SW480 (cell line): ENCODE data around the gene SEMA4F.
A peak's percentile ranks its signal among the peaks of the same experiment; 100 is the strongest.
"Not testable (repeated sequence)": the region's sequence is repeated elsewhere in the genome, so short reads cannot be mapped to it uniquely, and the experiment has no call there.

ENCODE experiments used
- DNase-seq: peaks from one replicate; pipeline ENCODE4 v3.0.0-alpha.2; 2016; ENCODE audit warnings: low spot score

The SEMA4F gene

GRCh38 chr2:74653985-74654882 is at the start of gene SEMA4F:
Gene SEMA4F (plus strand): TSS chr2:74654247. CDS start chr2:74654377, 130 bp downstream.
- peak; percentile 98 for DNase-seq

DNA sequence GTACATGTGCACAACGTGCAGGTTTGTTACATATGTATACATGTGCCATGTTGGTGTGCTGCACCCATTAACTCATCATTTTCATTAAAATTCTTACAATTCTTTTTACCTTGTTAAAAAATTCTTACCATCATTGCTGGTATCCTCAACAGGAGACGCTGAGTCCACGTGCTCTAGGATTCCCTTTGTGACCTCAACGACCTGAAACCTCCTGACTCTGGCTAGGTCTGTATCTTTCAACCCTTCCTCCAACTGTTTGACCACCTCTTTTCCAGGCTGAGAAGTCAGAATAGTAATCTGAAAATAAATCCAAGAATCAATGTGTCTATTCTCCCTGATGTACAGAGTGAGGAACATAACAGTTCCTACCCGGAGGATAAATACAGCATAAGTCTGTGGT is 47.1 kb upstream of the SEMA4F start:
- DNase-seq: no peak

DNA sequence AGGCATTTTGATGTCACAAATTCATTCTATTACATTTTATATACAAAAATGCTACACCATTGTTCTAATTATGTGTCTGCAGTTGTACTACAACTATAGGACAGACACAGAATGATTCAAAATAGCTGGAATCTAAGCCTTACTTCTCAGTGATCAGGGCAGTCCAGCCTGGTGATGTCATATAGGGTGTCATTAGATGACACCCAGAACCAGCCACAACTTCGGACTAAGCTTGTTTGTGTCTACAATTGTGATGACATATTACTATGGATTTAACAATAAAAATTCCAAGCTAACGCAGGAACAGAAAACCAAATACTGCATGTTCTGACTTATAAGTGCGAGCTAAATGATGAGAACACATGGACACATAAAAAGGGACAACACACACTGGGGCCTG is 36.9 kb upstream of the SEMA4F start:
- no peak for DNase-seq

DNA sequence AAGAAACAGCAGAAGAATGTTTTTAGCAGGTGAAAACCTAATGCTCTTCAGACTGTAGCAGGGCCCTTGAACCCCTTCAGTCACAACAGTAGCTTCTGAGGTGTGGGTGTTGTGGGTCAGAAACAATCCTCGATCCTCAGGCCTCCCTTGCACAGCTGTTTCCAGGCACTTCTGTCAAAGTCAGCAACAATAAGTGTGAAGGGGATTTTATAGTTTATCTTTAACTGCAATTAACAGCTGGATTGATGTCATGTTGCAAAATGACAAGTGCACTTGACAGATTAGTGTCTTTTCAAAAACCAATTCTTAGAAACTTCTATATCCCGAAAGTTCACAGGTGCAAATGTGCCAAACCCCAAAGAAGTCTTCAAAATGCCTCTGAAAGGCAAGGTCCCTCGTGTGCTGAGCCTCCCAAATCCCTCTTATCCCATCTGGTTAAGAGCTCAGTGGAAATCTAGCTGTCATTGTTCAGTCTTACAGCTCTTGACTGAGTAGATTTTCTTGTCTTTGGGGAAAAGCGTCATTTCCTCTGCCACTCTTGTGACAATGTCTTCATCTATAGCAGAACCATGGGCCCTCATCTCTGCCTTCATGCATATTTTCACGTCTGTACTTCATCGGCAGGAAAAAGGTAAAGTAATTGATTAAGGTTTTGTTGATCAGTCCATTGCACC is 35.5 kb upstream of the SEMA4F start:
- no peak for DNase-seq

DNA sequence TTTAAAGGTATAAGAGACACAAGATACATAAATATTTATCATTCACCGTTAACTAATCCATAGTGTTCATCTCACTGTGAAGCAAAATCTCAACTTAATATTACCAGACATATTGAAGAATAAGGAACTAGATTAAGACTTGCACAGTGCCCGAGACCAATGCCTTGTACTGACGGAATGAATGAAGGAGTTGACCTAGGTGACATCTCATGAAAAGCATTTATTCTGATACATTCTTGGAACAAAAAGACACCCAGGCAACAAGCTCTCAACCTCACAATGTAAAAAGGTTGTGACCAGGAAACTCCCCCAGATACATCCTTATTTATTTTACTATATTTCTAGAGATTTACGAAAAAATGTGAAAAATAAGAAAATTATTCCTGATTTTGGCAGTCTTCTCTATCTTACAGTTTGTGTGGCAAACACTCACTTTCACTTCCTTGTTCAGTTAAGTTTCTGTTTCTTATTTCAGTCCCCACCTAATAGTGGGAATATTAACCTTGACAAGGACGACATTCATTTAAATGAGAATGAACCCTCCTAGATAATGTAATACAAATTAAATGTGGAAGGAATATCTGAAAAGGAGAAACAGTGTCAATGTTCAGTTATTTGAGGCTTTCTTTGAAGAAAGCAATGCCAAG is 34.3 kb upstream of the SEMA4F start:
- DNase-seq: no peak

GRCh38 chr2:74620671-74621070 is 33.4 kb upstream of the SEMA4F start:
- DNase-seq: no peak

DNA sequence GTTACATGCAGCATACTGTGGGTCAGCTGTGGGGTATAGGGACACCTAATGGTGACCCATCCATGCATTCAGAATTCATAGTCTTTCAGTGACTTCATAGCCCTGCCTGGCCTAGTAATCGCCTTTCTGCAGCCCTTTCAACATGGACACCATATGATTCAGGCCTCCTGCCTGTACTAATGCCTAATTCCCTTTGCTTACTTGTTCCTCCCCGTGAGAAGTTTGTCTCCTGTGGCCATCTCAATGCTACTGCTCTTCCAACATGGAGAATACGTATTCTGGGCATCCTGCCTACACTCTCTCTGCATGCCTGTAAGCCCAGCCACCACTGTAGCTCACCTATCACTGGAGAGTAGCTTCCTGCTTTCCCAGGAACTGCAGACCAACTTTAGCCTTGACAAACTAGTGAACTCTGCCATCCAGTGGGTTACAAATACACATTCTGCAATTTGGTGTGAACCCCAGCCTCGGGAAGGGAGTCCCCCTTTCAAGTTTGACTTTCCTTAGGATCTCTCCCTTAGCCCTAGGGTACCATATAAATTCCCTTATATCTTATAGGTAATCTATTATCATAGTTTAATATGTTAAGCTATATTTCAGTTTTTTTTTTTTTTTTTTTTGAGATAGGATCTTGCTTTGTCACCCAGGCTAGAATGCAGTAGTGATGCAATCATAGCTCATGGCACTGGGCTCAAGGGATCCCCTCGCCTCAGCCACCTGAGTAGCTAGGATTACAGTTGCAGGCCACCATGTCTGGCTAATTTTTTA is 28.2 kb upstream of the SEMA4F start:
- peak; percentile 9 for DNase-seq

GRCh38 chr2:74628538-74629105 is 25.4 kb upstream of the SEMA4F start:
- DNase-seq: no peak

DNA sequence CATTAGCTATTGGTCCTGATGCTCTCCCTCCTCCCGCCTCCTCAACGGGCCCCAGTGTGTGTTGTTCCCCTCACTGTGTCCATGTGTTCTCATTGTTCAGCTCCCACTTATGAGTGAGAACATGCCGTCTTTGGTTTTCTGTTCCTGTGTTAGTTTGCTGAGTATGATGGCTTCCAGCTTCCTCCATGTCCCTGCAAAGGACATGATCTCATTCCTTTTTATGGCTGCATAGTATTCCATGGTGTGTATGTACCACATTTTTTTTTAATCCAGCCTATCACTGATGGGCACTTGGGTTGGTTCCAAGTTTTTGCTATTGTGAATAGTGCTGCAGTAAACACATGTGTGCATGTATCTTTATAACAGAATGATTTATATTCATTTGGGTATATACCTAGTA is 23.6 kb upstream of the SEMA4F start:
- not testable (repeated sequence) for DNase-seq

GRCh38 chr2:74632209-74632938 is 21.7 kb upstream of the SEMA4F start:
- DNase-seq: no peak

GRCh38 chr2:74632939-74633312 is 21.1 kb upstream of the SEMA4F start:
- DNase-seq: no peak

DNA sequence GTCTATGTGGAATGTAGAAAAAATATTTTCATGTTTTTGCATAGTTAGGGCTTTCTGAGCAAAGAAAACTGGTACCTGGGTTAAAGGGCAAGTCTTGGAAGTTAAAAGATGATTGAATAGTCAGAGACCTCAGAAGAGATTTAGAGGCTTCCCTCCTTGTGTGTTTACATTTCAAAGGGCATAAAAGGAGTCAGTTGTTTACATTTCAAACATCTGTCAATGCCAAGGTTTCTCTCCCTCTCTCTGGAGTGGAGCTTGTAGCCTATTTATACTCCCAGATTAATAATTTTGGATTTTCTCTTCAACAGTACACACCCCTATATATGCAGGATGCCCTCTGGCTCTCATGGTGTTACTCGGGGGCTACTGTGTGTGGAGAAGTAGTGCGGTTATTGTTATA is 14.5 kb upstream of the SEMA4F start:
- DNase-seq: no peak

DNA sequence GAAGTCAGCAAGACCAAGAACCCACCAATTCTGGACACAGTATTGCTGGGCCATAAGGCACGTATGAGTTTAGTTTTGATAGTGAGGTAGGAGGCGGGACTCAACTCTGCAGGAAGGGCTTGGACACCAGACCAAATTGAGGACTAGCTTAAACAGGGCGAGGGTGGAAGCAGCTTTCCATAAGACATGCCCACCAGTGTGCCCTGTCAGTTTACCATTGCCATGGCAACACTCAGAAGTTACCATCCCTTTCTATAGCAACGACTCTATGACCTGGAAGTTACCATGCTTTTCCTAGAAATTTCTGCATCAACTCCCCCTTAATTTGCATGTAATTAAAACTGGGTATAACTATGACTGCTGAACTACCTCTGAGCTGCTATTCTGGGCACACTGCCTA is 8.7 kb upstream of the SEMA4F start:
- no peak for DNase-seq

DNA sequence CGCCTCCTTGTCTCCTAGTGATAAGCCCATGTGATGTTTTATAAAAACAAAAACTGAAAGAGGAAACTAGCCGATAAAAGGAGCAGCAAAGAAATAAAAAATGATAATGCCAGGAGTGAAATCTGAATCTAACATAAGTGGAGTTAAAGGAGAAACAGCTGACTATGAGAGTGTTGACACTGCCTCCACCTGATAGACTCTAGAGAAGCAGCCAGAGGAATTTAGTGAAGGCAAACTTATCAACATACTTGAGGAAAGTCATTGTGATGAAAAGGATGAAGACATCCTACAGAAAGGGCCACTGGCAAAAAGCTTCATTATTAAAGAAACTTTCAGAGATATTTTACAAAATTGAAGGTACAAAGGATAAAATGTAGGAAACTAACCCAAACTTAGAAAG is 7.8 kb upstream of the SEMA4F start:
- DNase-seq: no peak

DNA sequence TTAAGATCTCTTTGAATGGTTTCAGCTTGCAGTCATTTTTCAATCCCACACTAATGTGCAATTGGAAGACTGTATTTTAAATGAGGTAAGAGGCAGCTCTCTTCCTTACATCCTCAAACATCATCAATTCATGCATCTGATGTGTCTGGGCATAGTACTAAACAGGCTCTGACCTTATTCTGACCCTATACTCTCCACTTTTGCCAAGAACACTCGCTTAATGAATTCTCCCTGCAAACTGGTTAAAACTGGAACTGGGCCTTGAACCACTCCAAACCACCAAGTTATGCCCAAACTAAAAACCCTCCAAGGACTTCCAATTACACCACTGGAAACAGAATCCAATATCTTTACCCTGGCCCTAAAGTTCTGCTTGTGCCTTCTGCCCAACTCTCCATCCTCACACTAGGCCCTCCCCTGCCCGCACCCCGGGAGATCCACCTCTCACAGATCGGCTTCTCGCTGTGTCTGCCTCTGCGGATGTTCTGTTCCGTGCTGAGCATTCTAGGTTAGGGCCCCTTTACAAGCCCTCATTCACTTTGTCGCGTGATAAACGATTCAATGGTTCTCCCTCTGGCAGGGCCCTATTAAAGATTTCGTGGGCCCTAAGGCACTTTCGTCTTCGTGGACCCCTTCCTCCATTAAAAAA is 7.1 kb upstream of the SEMA4F start:
- no peak for DNase-seq

DNA sequence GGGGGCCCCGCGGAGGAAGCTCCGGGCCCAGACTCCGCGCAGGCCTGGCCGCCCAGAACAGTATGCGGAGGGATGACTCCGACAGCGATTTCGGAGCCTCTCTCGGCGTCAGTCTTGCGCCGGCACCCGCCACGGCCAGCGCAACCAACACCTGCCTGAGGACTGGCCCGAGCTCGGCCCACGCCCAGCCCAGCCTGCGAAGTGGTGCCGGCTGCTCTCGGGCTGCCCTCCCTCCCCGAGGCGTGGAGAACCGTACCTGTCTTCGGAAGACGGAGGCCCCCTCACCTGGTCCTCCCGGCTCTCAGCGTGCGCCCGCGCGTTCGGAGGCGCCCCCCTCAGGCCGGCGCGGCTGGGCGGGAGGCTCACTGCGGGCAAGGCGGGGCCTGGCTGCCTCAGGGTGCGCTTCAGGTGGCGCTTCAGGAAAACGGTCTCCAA is 6.0 kb upstream of the SEMA4F start, which contains the start of gene M1AP:
Gene M1AP, minus strand, starts transcription at position 322 of the 435 bp plus-strand sequence. CDS start 8,055 bp downstream, outside the sequence.
- no peak for DNase-seq

DNA sequence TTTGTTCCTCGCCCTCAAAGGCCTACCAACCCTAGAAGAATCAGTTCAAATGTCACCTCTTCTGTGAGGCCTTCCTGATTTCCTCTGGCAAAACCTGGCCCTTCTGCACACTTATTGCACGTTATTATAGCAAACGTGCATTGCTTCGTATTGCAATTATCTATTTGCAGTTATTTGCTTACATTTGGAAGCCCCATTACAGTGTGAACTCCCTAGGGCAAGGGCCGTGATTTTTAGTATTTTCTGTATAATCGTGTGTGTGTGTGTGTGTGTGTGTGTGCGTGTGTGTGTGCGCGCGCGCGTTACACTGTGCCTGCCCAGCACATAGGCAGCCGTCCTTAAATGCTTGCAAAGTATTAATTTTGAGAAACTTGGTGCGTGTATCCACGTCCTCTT is 460 bp upstream of the SEMA4F start:
- no peak for DNase-seq

DNA sequence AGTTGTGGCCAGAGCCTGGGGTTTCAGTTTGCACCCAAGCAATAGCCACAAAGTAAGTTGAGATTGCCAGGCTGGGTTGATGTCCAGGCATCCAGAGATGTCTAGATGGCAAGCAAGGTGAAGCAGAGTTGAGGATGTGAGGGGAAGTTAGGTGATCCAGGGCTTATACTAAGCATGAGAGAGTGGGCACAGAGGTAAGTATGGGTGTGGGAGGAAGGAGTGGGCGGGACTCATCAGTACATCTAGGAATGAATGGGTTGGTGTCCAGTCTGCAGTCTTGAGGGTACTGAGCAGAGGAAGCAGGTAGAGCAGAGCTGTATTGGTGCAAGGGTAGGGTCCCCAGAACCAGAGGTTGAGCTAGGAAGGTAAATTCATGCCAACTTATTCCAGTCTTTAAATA is 1.5 kb downstream of the SEMA4F start:
- no peak for DNase-seq

GRCh38 chr2:74658516-74658915 is 4.5 kb downstream of the SEMA4F start:
- DNase-seq: no peak

GRCh38 chr2:74659462-74659861 is 5.4 kb downstream of the SEMA4F start:
- DNase-seq: no peak
